ENCODE measurements around the gene IL10. TPM values are rescaled to one million over a fixed set of nuclear protein-coding genes. Genes with fewer than 3 reads are reported as not detected.

IL10 gene
- total RNA-seq (10 to 100 TPM in 2 of 4 donors, 1 to 10 TPM in 2; 1.7 to 11.1 (median 8.2) TPM), polyA plus RNA-seq (10 to 100 TPM in 1 of 3 donors, 1 to 10 TPM in 2; 1.6 to 16.8 (median 2.8) TPM)

DNA sequence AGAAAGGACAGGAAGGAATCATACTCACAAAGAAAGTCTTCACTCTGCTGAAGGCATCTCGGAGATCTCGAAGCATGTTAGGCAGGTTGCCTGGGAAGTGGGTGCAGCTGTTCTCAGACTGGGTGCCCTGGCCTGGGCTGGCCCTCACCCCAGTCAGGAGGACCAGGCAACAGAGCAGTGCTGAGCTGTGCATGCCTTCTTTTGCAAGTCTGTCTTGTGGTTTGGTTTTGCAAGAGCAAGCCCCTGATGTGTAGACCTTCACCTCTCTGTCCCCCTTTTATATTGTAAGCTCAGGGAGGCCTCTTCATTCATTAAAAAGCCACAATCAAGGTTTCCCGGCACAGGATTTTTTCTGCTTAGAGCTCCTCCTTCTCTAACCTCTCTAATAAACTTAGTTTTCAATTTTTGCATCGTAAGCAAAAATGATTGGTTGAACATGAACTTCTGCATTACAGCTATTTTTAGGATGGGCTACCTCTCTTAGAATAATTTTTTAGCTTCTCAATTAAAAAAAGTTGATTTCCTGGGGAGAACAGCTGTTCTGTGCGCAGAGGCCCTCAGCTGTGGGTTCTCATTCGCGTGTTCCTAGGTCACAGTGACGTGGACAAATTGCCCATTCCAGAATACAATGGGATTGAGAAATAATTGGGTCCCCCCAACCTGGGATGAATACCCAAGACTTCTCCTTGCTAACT is at the start of gene IL10:
TSS of gene IL10 (minus strand) at position 252 of the 695 bp plus-strand sequence. CDS start at position 193, 59 bp downstream.
- H3K27me3 ChIP-seq = peaks cover 0 to 4% (median 0%) of the 10 kb centered on the region in 3 donors
- no peaks in the 10 kb centered on the region for H3K9me3 ChIP-seq
- H3K27ac ChIP-seq = peak within 1 kb of the TSS in 3 of 4 donors; percentile 15 to 49 (median 40)
- H3K36me3 ChIP-seq = no peaks in the 10 kb centered on the region
- H3K4me1 ChIP-seq = no peaks in the 10 kb centered on the region
- peak within 1 kb of the TSS in 1 of 4 donors; percentile 12 for H3K4me3 ChIP-seq
- DNase-seq = peak; percentile 74
- intact Hi-C loops (cut with DNase I) = no loop called here
- 62 to 87% methylated on average over 8 of the region's 8 CpGs for WGBS, 2 donors
- TF ChIP-seq POLR2A (IDR thresholded peaks at IDR 0.05) = no peak
- TF ChIP-seq EP300 (IDR thresholded peaks at IDR 0.05) = peak in 2 of 4 donors; percentile 18 to 49
- peak in 1 of 4 donors; percentile 17 for TF ChIP-seq POLR2AphosphoS5 (IDR thresholded peaks at IDR 0.05)

DNA sequence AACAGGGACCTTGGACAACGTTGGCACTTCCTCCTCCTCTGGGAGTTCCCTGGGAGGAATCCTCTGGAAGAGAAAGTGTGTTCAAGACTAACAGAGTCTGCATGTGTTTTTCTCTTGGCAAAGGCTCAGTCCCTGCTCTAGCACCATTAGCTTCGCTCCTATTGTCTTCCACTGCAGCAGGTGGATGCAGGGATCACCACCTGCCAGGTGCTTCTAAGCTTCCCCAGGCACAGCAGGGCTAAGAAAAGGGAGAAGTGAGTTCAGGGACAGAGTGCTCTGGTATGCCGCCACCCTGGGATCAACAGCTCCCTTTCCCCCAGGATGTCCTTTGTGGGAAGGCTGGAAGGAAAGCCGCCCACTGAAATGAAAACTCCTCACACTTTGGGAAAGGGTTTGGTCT is 49.2 kb upstream of the IL10 start:
- WGBS, 2 donors = 67 to 75% methylated on average over 4 of the region's 4 CpGs
- Histone ChIP-seq H3K36me3 (no peaks in the 10 kb centered on the region), H3K27ac (no peak overlapping the region), H3K9me3 (no peaks in the 10 kb centered on the region), H3K27me3 (no peaks in the 10 kb centered on the region), H3K4me1 (peaks cover 0 to 7% (median 3%) of the 10 kb centered on the region in 4 donors), H3K4me3 (no peak overlapping the region)
- no peak for DNase-seq
- TF ChIP-seq, protein P1, sequence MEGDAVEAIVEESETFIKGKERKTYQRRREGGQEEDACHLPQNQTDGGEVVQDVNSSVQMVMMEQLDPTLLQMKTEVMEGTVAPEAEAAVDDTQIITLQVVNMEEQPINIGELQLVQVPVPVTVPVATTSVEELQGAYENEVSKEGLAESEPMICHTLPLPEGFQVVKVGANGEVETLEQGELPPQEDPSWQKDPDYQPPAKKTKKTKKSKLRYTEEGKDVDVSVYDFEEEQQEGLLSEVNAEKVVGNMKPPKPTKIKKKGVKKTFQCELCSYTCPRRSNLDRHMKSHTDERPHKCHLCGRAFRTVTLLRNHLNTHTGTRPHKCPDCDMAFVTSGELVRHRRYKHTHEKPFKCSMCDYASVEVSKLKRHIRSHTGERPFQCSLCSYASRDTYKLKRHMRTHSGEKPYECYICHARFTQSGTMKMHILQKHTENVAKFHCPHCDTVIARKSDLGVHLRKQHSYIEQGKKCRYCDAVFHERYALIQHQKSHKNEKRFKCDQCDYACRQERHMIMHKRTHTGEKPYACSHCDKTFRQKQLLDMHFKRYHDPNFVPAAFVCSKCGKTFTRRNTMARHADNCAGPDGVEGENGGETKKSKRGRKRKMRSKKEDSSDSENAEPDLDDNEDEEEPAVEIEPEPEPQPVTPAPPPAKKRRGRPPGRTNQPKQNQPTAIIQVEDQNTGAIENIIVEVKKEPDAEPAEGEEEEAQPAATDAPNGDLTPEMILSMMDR (IDR thresholded peaks at IDR 0.05) = no peak
- no peak for TF ChIP-seq EP300 (IDR thresholded peaks at IDR 0.05)
- intact Hi-C loops (cut with DNase I) = no loop called here

DNA sequence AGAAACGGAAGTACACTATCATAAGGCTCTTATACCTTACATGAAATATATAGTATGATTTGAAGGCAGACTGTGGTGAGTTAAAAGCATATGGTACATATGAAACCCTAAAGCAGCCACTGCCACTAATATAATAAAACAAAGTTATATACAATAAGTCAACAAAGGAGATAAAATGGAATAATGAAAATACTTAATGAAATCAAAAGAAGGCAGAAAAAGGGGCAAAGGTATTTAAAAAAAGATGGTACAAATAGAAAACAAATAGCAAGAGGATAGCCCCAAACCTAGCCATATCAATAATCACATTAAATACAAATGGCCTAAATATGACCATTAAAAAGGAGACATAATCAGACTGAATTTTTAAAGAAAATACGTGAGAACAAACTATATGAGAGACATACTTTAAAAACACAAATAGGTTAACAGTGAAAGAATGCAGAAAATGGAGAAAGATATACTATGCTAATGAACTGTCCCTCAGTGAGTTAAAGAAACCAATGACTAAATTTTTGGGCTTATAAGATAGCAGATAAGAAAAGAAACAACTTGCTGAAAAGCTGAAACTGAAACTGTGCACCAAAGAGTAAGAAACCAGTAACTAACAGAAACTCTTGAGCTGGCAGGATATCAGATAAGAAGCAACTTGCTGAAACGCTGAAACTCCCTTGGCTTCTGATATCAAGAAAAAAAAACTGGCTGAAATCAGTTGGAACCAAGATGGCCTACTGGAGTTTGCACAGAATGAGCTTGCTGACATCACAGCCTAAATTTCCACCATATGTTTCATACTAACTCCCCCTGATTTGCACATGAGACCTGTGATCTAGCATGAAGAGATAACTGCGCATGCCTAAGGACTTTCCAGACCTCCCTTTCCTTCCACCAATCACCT is 44.3 kb upstream of the IL10 start:
- Histone ChIP-seq H3K9me3 (peaks cover 0 to 2% (median 0%) of the 10 kb centered on the region in 4 donors), H3K36me3 (no peaks in the 10 kb centered on the region), H3K27ac (no peak overlapping the region), H3K4me3 (no peak overlapping the region), H3K27me3 (no peaks in the 10 kb centered on the region), H3K4me1 (no peaks in the 10 kb centered on the region)
- no peak for TF ChIP-seq POLR2A (IDR thresholded peaks at IDR 0.05)
- TF ChIP-seq EP300 (IDR thresholded peaks at IDR 0.05) = no peak
- no peak for TF ChIP-seq POLR2AphosphoS5 (IDR thresholded peaks at IDR 0.05)
- TF ChIP-seq, protein P1 (IDR thresholded peaks at IDR 0.05) = no peak
- no peak for DNase-seq
- 71 to 78% methylated on average over 4 of the region's 4 CpGs for WGBS, 2 donors
- intact Hi-C loops (cut with DNase I) = no loop called here

DNA sequence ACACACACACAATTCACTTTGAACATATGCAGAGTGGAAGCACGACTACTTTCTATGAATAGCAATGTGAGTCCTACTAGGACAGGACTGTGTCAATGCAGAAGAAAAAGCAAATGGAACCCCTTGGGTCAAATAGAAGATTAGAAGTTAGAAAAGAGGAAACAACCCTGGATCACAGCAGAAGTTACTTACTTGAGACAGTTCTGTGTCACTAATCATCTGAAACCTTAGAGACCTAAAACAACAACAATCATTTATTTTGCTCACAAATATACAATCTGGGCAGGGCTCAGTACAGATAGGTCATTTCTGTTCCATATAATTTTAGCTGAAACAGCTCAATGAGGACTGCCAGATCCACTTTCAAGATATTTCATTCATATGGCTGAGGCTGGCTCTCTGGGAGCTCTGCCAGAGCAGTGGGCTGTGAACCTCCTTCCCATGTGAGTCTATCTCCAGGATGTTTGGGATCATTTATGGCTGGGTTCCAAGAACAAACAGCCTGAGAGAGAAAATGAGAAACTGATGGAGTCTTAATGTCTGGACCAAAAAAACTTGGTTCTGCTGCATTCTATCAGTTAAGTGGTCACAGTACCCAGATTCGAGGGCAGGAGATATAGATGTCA is 42.5 kb upstream of the IL10 start:
- Histone ChIP-seq H3K9me3 (peaks cover 0 to 2% (median 0%) of the 10 kb centered on the region in 4 donors), H3K36me3 (no peaks in the 10 kb centered on the region), H3K27me3 (no peaks in the 10 kb centered on the region), H3K27ac (no peak overlapping the region), H3K4me3 (no peak overlapping the region), H3K4me1 (no peaks in the 10 kb centered on the region)
- TF ChIP-seq POLR2A (IDR thresholded peaks at IDR 0.05) = no peak
- TF ChIP-seq, protein P1 (IDR thresholded peaks at IDR 0.05) = no peak
- TF ChIP-seq POLR2AphosphoS5 (IDR thresholded peaks at IDR 0.05) = no peak
- no peak for TF ChIP-seq EP300 (IDR thresholded peaks at IDR 0.05)
- intact Hi-C loops (cut with DNase I) = no loop called here
- DNase-seq = no peak
- 65 to 77% methylated on average over 2 of the region's 2 CpGs for WGBS, 2 donors

Data from sigmoid colon (tissue), 7 donors.